Esophagus squamous epithelium (tissue), 4 donors: ENCODE results near the gene TAOK2.

Experiments used
- CTCF ChIP-seq, 6 experiments: fragments of 450-650 bp in 4 of 6; fragments of 200-600 bp in 2 of 6; sonication (generic) in 2 of 6; IDR thresholded peaks; one replicate each; pipeline ENCODE4 v1.5.1; 2016 to 2019; ENCODE audit warnings: antibody characterized with exemption in 6 of 6, mild to moderate bottlenecking in 4 of 6, moderate library complexity in 4 of 6
- POLR2A ChIP-seq, 4 donors: fragments of 450-650 bp; IDR thresholded peaks; one replicate each; pipeline ENCODE4 v1.6.1; 2017; ENCODE audit warnings: antibody characterized with exemption in 4 of 4, mild to moderate bottlenecking in 4 of 4, moderate library complexity in 3 of 4

- TF ChIP-seq CTCF (IDR thresholded peaks at IDR 0.05) (no peak), POLR2A (IDR thresholded peaks at IDR 0.05) (no peak)
These were observed 10.5 kb upstream of the TAOK2 start for GRCh38 chr16:29963021-29963743.
